ENCODE results near the gene FHIT. TPM values are rescaled to one million over a fixed set of nuclear protein-coding genes. Genes with fewer than 3 reads are reported as not detected.

Gene FHIT
- total RNA-seq, 2 donors from 2014 or later = 10.4 to 15.8 TPM

GRCh38 chr3:61252836-61253235 lies 1.6 kb upstream of the FHIT start:
- Histone ChIP-seq H3K27ac (peak overlapping the region in 1 of 4 donors; percentile 94), H3K27me3 (no peaks in the 10 kb centered on the region), H3K36me3 (replicated peaks in 1 of 2; ENCODE audit: insufficient read depth in 1 of 2, low read depth in 2 of 2) (no peaks in the 10 kb centered on the region), H3K9me3 (no peaks in the 10 kb centered on the region), H3K4me1 (peaks cover 9% of the 10 kb centered on the region), H3K4me3 (no peak overlapping the region)
- no peak for ATAC-seq
- TF ChIP-seq CTCF (IDR thresholded peaks at IDR 0.05) = no peak
- TF ChIP-seq POLR2A (IDR thresholded peaks at IDR 0.05) = no peak
- WGBS, 2 donors = 8 to 18% methylated on average over 2 of the region's 2 CpGs
- no peak for DNase-seq
- intact Hi-C loops (cut with DNase I) = no loop called here

GRCh38 chr3:61250784-61251173 lies 473 bp downstream of the FHIT start:
- peak overlapping the region; percentile 48 to 85 for H3K4me3 ChIP-seq
- no peaks in the 10 kb centered on the region for H3K9me3 ChIP-seq
- intact Hi-C loops (cut with DNase I) = no loop called here
- no peak for TF ChIP-seq POLR2A (IDR thresholded peaks at IDR 0.05)
- no peak for TF ChIP-seq CTCF (IDR thresholded peaks at IDR 0.05)
- 6 to 16% methylated on average over 6 to 21 of the region's 21 CpGs for whole genome bisulfite sequencing, 2 donors
- no peaks in the 10 kb centered on the region for H3K27me3 ChIP-seq
- peaks cover 9% of the 10 kb centered on the region for H3K4me1 ChIP-seq
- H3K27ac ChIP-seq = peak overlapping the region; percentile 82 to 94 (median 86)
- ATAC-seq (peak; percentile 22), DNase-seq (peak; percentile 33 to 54 (median 38))
- no peaks in the 10 kb centered on the region for H3K36me3 ChIP-seq (replicated peaks in 1 of 2; ENCODE audit: insufficient read depth in 1 of 2, low read depth in 2 of 2)

- Histone ChIP-seq H3K27ac (no peak overlapping the region), H3K4me3 (no peak overlapping the region), H3K9me3 (no peaks in the 10 kb centered on the region), H3K27me3 (no peaks in the 10 kb centered on the region), H3K4me1 (peaks cover 9% of the 10 kb centered on the region), H3K36me3 (replicated peaks in 1 of 2; ENCODE audit: insufficient read depth in 1 of 2, low read depth in 2 of 2) (no peaks in the 10 kb centered on the region)
- intact Hi-C loops (cut with DNase I) = loop anchor here (10.0 kb wide), 1 partner anchor 174 kb away; no protein-coding TSS in a partner anchor
- 77 to 94% methylated on average over 2 of the region's 2 CpGs for WGBS, 2 donors
- DNase-seq (no peak), ATAC-seq (no peak)
- TF ChIP-seq POLR2A (IDR thresholded peaks at IDR 0.05) = no peak
- TF ChIP-seq CTCF (IDR thresholded peaks at IDR 0.05) = no peak
These were observed 2.8 kb downstream of the FHIT start for GRCh38 chr3:61248496-61248895.

GRCh38 chr3:61247191-61247590 lies 4.1 kb downstream of the FHIT start:
- H3K27me3 ChIP-seq = no peaks in the 10 kb centered on the region
- intact Hi-C loops (cut with DNase I) = loop anchor here (10.0 kb wide), 1 partner anchor 172 kb away; no protein-coding TSS in a partner anchor
- WGBS, 2 donors = 85 to 87% methylated on average over 4 of the region's 4 CpGs
- no peak overlapping the region for H3K4me3 ChIP-seq
- DNase-seq (no peak), ATAC-seq (no peak)
- no peak overlapping the region for H3K27ac ChIP-seq
- TF ChIP-seq POLR2A (IDR thresholded peaks at IDR 0.05) (no peak), CTCF (IDR thresholded peaks at IDR 0.05) (no peak)
- H3K4me1 ChIP-seq = peaks cover 9% of the 10 kb centered on the region
- H3K9me3 ChIP-seq = no peaks in the 10 kb centered on the region
- H3K36me3 ChIP-seq (replicated peaks in 1 of 2; ENCODE audit: insufficient read depth in 1 of 2, low read depth in 2 of 2) = no peaks in the 10 kb centered on the region

GRCh38 chr3:61239871-61240270 lies 11.4 kb downstream of the FHIT start:
- no peak overlapping the region for H3K27ac ChIP-seq
- ATAC-seq = no peak
- H3K4me3 ChIP-seq = no peak overlapping the region
- DNase-seq = peak in 3 of 4 donors; percentile 15 to 41 (median 32)
- TF ChIP-seq POLR2A (IDR thresholded peaks at IDR 0.05) = no peak
- TF ChIP-seq CTCF (IDR thresholded peaks at IDR 0.05) = no peak
- intact Hi-C loops (cut with DNase I) = loop anchor here (10.0 kb wide), 1 partner anchor 165 kb away; no protein-coding TSS in a partner anchor
- no peaks in the 10 kb centered on the region for H3K36me3 ChIP-seq (replicated peaks in 1 of 2; ENCODE audit: insufficient read depth in 1 of 2, low read depth in 2 of 2)
- no peaks in the 10 kb centered on the region for H3K27me3 ChIP-seq
- H3K9me3 ChIP-seq = no peaks in the 10 kb centered on the region
- H3K4me1 ChIP-seq = peaks cover 7% of the 10 kb centered on the region
